Fibroblast of the aortic adventitia (primary cell): ENCODE results near the gene MYD88. TPM values are rescaled to one million over a fixed set of nuclear protein-coding genes. Genes with fewer than 3 reads are reported as not detected.

ENCODE experiments used
- DNase-seq: peaks from one replicate; pipeline ENCODE4 v3.0.0-alpha.2; 2010; ENCODE audit warnings: low read depth
- H3K4me3 ChIP-seq: 2 replicates; pipeline ENCODE4 v1.5.1; 2011; ENCODE audit warnings: low read depth, mild to moderate bottlenecking, control low read depth, low read length, moderate library complexity
- CTCF ChIP-seq: IDR thresholded peaks from 2 replicates; pipeline ENCODE4 v1.5.1; 2011; ENCODE audit warnings: mild to moderate bottlenecking, low read length, control low read depth, inconsistent platforms; ENCODE audit not compliant: insufficient read depth
- total RNA-seq: library from RNA; depleted of rRNA; stranded (reverse); fragments of >200 nt; gene quantifications from 2 replicates; pipeline ENCODE4 v1.2.3, GENCODE V29; 2012; ENCODE audit warnings: low replicate concordance

The MYD88 gene
- total RNA-seq, 1 donor, result 8.3 TPM

- no peak overlapping the region for H3K4me3 ChIP-seq
- no peak for TF ChIP-seq CTCF
- DNase-seq, result no peak
These were observed 40.1 kb upstream of the MYD88 start for GRCh38 chr3:38098376-38098723.

- H3K4me3 ChIP-seq, result no peak overlapping the region
- TF ChIP-seq CTCF, result no peak
- no peak for DNase-seq
These were observed 38.9 kb upstream of the MYD88 start for GRCh38 chr3:38099518-38099917.

GRCh38 chr3:38100498-38100897, 38.0 kb upstream of the MYD88 start:
- DNase-seq, result no peak
- no peak for TF ChIP-seq CTCF
- no peak overlapping the region for H3K4me3 ChIP-seq

- DNase-seq, result no peak
- no peak overlapping the region for H3K4me3 ChIP-seq
- no peak for TF ChIP-seq CTCF
These were observed 36.5 kb upstream of the MYD88 start for GRCh38 chr3:38101811-38102443.

- no peak for TF ChIP-seq CTCF
- DNase-seq, result no peak
- no peak overlapping the region for H3K4me3 ChIP-seq
These were observed 36.0 kb upstream of the MYD88 start for GRCh38 chr3:38102444-38102814.

- DNase-seq, result no peak
- no peak overlapping the region for H3K4me3 ChIP-seq
- TF ChIP-seq CTCF, result no peak
These were observed 32.9 kb upstream of the MYD88 start for GRCh38 chr3:38105525-38105924.
